A673 (cell line): ENCODE results near the gene DEFB131A.
"Not testable (repeated sequence)": the region's sequence is repeated elsewhere in the genome, so short reads cannot be mapped to it uniquely, and the experiment has no call there.

Experiments
- EZH2 ChIP-seq: fragments of 200-600 bp; sonication (generic); IDR thresholded peaks from 2 replicates; pipeline ENCODE4 v1.6.1; 2017; ENCODE audit warnings: borderline replicate concordance, low read depth, mild to moderate bottlenecking, mixed read lengths, antibody characterized with exemption, low read length; ENCODE audit not compliant: poor library complexity, severe bottlenecking
- TF ChIP-seq, protein P1 (sequence below): fragments of 300-800, 200-600 bp; sonication (generic); conservative IDR thresholded peaks from 2 replicates; pipeline ENCODE4 v1.5.1; 2017; ENCODE audit warnings: low read depth, mild to moderate bottlenecking, antibody characterized with exemption, low read length, moderate library complexity, mixed read lengths

DNA sequence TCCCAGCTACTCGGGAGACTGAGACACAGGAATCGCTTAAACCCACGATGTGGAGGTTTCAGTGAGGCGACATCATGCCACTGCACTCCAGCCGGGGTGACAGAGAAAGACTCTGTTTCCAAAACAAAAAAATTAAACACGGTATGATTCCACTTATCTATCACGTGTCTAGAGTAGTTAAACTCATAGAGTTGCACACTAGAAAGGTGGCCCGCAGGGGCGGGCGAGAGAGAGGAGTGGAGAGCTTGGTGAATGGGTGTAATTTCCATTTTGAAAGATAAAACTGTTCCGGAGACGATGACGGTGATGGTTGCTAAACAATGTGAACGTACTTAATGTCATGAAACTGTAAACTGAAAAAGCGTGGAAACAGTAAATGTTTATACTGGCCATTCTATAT is 44.6 kb downstream of the DEFB131A start:
- TF ChIP-seq, protein P1, sequence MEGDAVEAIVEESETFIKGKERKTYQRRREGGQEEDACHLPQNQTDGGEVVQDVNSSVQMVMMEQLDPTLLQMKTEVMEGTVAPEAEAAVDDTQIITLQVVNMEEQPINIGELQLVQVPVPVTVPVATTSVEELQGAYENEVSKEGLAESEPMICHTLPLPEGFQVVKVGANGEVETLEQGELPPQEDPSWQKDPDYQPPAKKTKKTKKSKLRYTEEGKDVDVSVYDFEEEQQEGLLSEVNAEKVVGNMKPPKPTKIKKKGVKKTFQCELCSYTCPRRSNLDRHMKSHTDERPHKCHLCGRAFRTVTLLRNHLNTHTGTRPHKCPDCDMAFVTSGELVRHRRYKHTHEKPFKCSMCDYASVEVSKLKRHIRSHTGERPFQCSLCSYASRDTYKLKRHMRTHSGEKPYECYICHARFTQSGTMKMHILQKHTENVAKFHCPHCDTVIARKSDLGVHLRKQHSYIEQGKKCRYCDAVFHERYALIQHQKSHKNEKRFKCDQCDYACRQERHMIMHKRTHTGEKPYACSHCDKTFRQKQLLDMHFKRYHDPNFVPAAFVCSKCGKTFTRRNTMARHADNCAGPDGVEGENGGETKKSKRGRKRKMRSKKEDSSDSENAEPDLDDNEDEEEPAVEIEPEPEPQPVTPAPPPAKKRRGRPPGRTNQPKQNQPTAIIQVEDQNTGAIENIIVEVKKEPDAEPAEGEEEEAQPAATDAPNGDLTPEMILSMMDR: not testable (repeated sequence)
- TF ChIP-seq EZH2: not testable (repeated sequence)
